ENCODE results near the gene IL1RAPL1.
"Not testable (repeated sequence)": the region's sequence is repeated elsewhere in the genome, so short reads cannot be mapped to it uniquely, and the experiment has no call there.

The IL1RAPL1 gene

DNA sequence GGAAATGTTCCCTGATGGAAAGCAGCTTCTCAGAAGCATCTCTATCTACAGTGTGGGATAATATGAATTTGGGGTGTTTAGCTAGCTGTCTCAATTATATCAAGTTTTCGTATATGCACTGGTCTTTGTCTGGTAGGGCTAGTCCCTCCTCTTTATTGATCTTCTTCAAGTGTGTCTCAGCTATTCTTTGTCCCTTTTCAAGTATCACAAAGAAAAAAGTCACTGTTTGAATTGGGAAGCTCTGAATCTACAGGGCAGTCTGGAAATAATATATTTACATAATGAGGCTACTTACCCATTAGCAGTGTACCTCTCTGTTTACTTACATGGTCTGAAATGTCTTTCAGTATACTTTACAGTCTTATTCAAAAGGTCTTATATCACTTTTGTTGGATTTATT, 526.0 kb downstream of the IL1RAPL1 start:
- H3K27me3 ChIP-seq (ENCODE audit: insufficient read depth, low read length, poor library complexity) = no peaks in the 10 kb centered on the region
- ATAC-seq (ENCODE audit: insufficient read depth, low read depth) = no peak

GRCh38 chrX:29122817-29123216, 535.6 kb downstream of the IL1RAPL1 start:
- H3K27ac ChIP-seq (ENCODE audit: low read length); H4K20me1 ChIP-seq (ENCODE audit: insufficient read depth, low read length); H3K9ac ChIP-seq (ENCODE audit: low read depth, low read length); ATAC-seq (ENCODE audit: insufficient read depth, low read depth); DNase-seq; H3K79me2 ChIP-seq (ENCODE audit: insufficient read depth, low read length); H3K4me1 ChIP-seq (ENCODE audit: insufficient read depth, low read length); H3K4me3 ChIP-seq (ENCODE audit: low read depth in 1 of 2, low read length in 2 of 2); H2AFZ ChIP-seq (ENCODE audit: low read depth, low read length); H3K4me2 ChIP-seq (ENCODE audit: insufficient read depth, low read length); H3K27me3 ChIP-seq (ENCODE audit: insufficient read depth, low read length, poor library complexity); H3K9me3 ChIP-seq (ENCODE audit: insufficient read depth, low read length, severe bottlenecking); H3K36me3 ChIP-seq (ENCODE audit: insufficient read depth, low read length): not testable (repeated sequence)

More for the DNA sequence above, 526.0 kb downstream of the IL1RAPL1 start:
- H3K4me1 ChIP-seq (ENCODE audit: insufficient read depth, low read length) = no peaks in the 10 kb centered on the region
- no peaks in the 10 kb centered on the region for H3K36me3 ChIP-seq (ENCODE audit: insufficient read depth, low read length)
- no peak overlapping the region for H3K9ac ChIP-seq (ENCODE audit: low read depth, low read length)
- TF ChIP-seq CTCF (IDR thresholded peaks at IDR 0.05; ENCODE audit: borderline replicate concordance, extremely low read depth, low read length, poor library complexity, severe bottlenecking) (no peak), EZH2 (IDR thresholded peaks at IDR 0.05; ENCODE audit: borderline replicate concordance, low read depth, low read length, severe bottlenecking) (no peak)
- no peak overlapping the region for H3K4me3 ChIP-seq (ENCODE audit: low read depth in 1 of 2, low read length in 2 of 2)
- H4K20me1 ChIP-seq (ENCODE audit: insufficient read depth, low read length) = no peaks in the 10 kb centered on the region
- H2AFZ ChIP-seq (ENCODE audit: low read depth, low read length) = no peak overlapping the region
- DNase-seq = no peak
- H3K79me2 ChIP-seq (ENCODE audit: insufficient read depth, low read length) = no peaks in the 10 kb centered on the region
- H3K4me2 ChIP-seq (ENCODE audit: insufficient read depth, low read length) = no peak overlapping the region
- H3K27ac ChIP-seq (ENCODE audit: low read length) = no peak overlapping the region
- H3K9me3 ChIP-seq (ENCODE audit: insufficient read depth, low read length, severe bottlenecking) = no peaks in the 10 kb centered on the region

- no peak overlapping the region for H2AFZ ChIP-seq (ENCODE audit: low read depth, low read length)
- no peak overlapping the region for H3K9ac ChIP-seq (ENCODE audit: low read depth, low read length)
- H3K4me1 ChIP-seq (ENCODE audit: insufficient read depth, low read length) = no peaks in the 10 kb centered on the region
- H3K9me3 ChIP-seq (ENCODE audit: insufficient read depth, low read length, severe bottlenecking) = no peaks in the 10 kb centered on the region
- H3K36me3 ChIP-seq (ENCODE audit: insufficient read depth, low read length) = no peaks in the 10 kb centered on the region
- H4K20me1 ChIP-seq (ENCODE audit: insufficient read depth, low read length) = no peaks in the 10 kb centered on the region
- DNase-seq (no peak), ATAC-seq (ENCODE audit: insufficient read depth, low read depth) (no peak)
- no peak overlapping the region for H3K4me2 ChIP-seq (ENCODE audit: insufficient read depth, low read length)
- H3K4me3 ChIP-seq (ENCODE audit: low read depth in 1 of 2, low read length in 2 of 2) = no peak overlapping the region
- no peaks in the 10 kb centered on the region for H3K79me2 ChIP-seq (ENCODE audit: insufficient read depth, low read length)
- no peaks in the 10 kb centered on the region for H3K27me3 ChIP-seq (ENCODE audit: insufficient read depth, low read length, poor library complexity)
- TF ChIP-seq CTCF (IDR thresholded peaks at IDR 0.05; ENCODE audit: borderline replicate concordance, extremely low read depth, low read length, poor library complexity, severe bottlenecking) = no peak
- no peak for TF ChIP-seq EZH2 (IDR thresholded peaks at IDR 0.05; ENCODE audit: borderline replicate concordance, low read depth, low read length, severe bottlenecking)
- no peak overlapping the region for H3K27ac ChIP-seq (ENCODE audit: low read length)
Measured at GRCh38 chrX:29130905-29131304, 543.7 kb downstream of the IL1RAPL1 start.

DNA sequence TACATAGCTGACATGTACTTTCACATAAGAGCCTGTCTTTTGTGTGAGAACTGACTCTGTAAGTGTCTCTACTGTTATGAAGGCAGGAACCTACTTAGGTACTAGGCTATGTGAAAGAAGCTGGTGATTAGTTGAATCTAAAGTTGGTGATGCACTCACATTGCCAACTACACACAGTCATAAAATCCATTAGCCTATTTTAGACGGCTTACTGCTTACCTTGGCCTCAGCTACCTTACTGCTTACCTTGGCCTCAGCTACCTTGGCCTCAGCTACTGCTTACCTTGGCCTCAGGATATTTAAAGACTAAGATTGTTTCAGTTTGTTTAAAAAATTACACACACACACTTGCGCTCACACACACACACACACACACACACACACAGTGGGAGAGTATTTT, 549.7 kb downstream of the IL1RAPL1 start:
- Histone ChIP-seq H3K4me1 (ENCODE audit: insufficient read depth, low read length) (no peaks in the 10 kb centered on the region), H3K4me2 (ENCODE audit: insufficient read depth, low read length) (no peak overlapping the region), H2AFZ (ENCODE audit: low read depth, low read length) (no peak overlapping the region), H3K9ac (ENCODE audit: low read depth, low read length) (no peak overlapping the region), H3K27me3 (ENCODE audit: insufficient read depth, low read length, poor library complexity) (no peaks in the 10 kb centered on the region), H3K4me3 (ENCODE audit: low read depth in 1 of 2, low read length in 2 of 2) (no peak overlapping the region), H3K79me2 (ENCODE audit: insufficient read depth, low read length) (no peaks in the 10 kb centered on the region), H3K36me3 (ENCODE audit: insufficient read depth, low read length) (no peaks in the 10 kb centered on the region), H4K20me1 (ENCODE audit: insufficient read depth, low read length) (no peaks in the 10 kb centered on the region), H3K9me3 (ENCODE audit: insufficient read depth, low read length, severe bottlenecking) (no peaks in the 10 kb centered on the region), H3K27ac (ENCODE audit: low read length) (no peak overlapping the region)
- TF ChIP-seq CTCF (IDR thresholded peaks at IDR 0.05; ENCODE audit: borderline replicate concordance, extremely low read depth, low read length, poor library complexity, severe bottlenecking) (no peak), EZH2 (IDR thresholded peaks at IDR 0.05; ENCODE audit: borderline replicate concordance, low read depth, low read length, severe bottlenecking) (no peak)
- ATAC-seq (ENCODE audit: insufficient read depth, low read depth) = no peak
- DNase-seq = no peak

Data from DND-41 (cell line).